GM19025 (cell line): ENCODE measurements around the gene MLANA.

Experiments used
- ATAC-seq: cut with Tn5 transposase; IDR thresholded peaks from one replicate; pipeline ENCODE4 v1.9.1; 2021; ENCODE audit warnings: mild to moderate bottlenecking, low read depth, moderate library complexity; ENCODE audit not compliant: unreplicated experiment

Gene MLANA

GRCh38 chr9:5897851-5898250, 7.2 kb downstream of the MLANA start:
- no peak for ATAC-seq

- ATAC-seq: no peak
These were observed 8.6 kb downstream of the MLANA start for GRCh38 chr9:5899292-5899691.

GRCh38 chr9:5900622-5901021, 9.9 kb downstream of the MLANA start:
- ATAC-seq: no peak

- ATAC-seq: no peak
These were observed 11.7 kb downstream of the MLANA start for GRCh38 chr9:5902377-5902776.

GRCh38 chr9:5908918-5909317, 18.2 kb downstream of the MLANA start:
- no peak for ATAC-seq

- no peak for ATAC-seq
These were observed 19.3 kb downstream of the MLANA start for GRCh38 chr9:5909976-5910375.

- no peak for ATAC-seq
These were observed 19.8 kb downstream of the MLANA start for GRCh38 chr9:5910413-5911057.

GRCh38 chr9:5915438-5915837, 24.7 kb downstream of the MLANA start:
- no peak for ATAC-seq

- ATAC-seq: no peak
These were observed 26.6 kb downstream of the MLANA start for GRCh38 chr9:5917273-5917672.

GRCh38 chr9:5917888-5918287, 27.2 kb downstream of the MLANA start:
- ATAC-seq: no peak

- no peak for ATAC-seq
These were observed 27.8 kb downstream of the MLANA start for GRCh38 chr9:5918460-5918859.

- ATAC-seq: peak; percentile 83
These were observed 30.2 kb downstream of the MLANA start for GRCh38 chr9:5920860-5921328.

GRCh38 chr9:5922192-5922591, 31.5 kb downstream of the MLANA start:
- ATAC-seq: peak; percentile 52

GRCh38 chr9:5931657-5932056, 41.0 kb downstream of the MLANA start:
- peak; percentile 34 for ATAC-seq

GRCh38 chr9:5938449-5938848, 47.8 kb downstream of the MLANA start:
- ATAC-seq: no peak

- no peak for ATAC-seq
These were observed 48.8 kb downstream of the MLANA start for GRCh38 chr9:5939530-5939929.

- no peak for ATAC-seq
These were observed 50.5 kb downstream of the MLANA start for GRCh38 chr9:5941214-5941613.

GRCh38 chr9:5945112-5945511, 54.4 kb downstream of the MLANA start:
- no peak for ATAC-seq

- ATAC-seq: peak; percentile 50
These were observed 57.2 kb downstream of the MLANA start for GRCh38 chr9:5947912-5948311.

- peak; percentile 51 for ATAC-seq
These were observed 58.5 kb downstream of the MLANA start for GRCh38 chr9:5949103-5949699.

GRCh38 chr9:5950261-5950660, 59.6 kb downstream of the MLANA start:
- no peak for ATAC-seq

- no peak for ATAC-seq
These were observed 61.1 kb downstream of the MLANA start for GRCh38 chr9:5951686-5952211.
